ENCODE measurements around the gene CETN3. TPM values are rescaled to one million over a fixed set of nuclear protein-coding genes. Genes with fewer than 3 reads are reported as not detected.

CETN3 gene
- total RNA-seq: 14.0 and 22.4 TPM in 2 replicates

GRCh38 chr5:90409318-90410177 lies at the start of gene CETN3:
Gene CETN3, minus strand, starts transcription at chr5:90409756. Its CDS starts 95 bp downstream, at chr5:90409661.

Other genes with a start within 250 kb of the CETN3 start
- gene MBLAC2, start 65.0 kb upstream of the CETN3 start, total RNA-seq: 4.4 and 7.3 TPM in 2 replicates
- gene POLR3G, start 65.1 kb upstream of the CETN3 start, total RNA-seq: 9.2 and 17.8 TPM in 2 replicates
- 22.4 and 31.4 TPM in 2 replicates for gene LYSMD3, start 119.8 kb upstream of the CETN3 start, total RNA-seq
- 1.5 and 3.1 TPM in 2 replicates for gene ADGRV1, start 149.0 kb upstream of the CETN3 start, total RNA-seq

All from nasal cavity respiratory epithelium epithelial cell of viscerocranial mucosa (primary cell).